ENCODE data around the gene ELFN1.

The ELFN1 gene

DNA sequence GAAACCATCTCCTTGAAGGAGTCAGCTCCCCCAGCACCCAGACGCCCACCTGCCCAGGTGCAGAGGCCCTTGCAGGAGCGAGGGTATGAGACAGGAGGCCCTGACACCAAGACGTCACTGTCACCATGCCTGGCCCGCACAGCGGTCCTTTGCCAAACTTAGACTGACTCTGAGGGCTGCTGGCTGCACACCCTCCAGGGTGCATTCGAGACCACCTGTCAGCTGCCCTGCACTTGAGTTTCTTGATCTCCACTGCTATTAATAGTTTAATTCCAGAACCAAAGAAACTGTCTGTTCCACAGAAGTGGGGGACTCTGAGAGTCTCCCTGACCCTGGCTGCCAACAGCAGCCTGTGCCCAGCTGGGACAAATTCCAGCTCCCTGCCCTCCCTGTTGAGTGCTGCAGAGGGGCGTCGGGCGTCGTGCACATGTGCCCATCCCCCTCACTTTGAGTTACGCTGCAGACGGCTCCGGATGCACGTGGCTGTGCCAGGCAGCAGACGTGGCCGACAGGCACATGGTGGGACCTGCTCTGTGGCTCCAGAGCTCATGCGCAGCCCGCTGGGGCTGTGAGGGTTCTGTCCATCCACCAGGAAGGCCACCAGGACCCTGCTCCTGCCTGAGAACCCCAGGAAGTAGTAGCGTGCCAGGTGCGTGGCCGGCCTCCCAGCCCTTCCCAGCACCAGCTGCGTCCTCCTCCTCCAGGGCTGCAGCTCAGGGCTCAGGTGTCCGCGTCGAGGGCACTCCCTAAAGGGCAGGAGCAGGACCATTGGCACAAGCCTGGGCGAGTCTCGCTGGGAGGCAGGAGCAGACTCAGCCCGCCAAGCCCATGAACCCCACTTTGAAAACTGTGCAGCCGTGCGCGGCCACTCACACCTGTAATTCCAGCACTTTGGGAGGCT lies 24.8 kb downstream of the ELFN1 start:
- no peak for DNase-seq (ENCODE audit: low read depth in 2 of 2)

DNA sequence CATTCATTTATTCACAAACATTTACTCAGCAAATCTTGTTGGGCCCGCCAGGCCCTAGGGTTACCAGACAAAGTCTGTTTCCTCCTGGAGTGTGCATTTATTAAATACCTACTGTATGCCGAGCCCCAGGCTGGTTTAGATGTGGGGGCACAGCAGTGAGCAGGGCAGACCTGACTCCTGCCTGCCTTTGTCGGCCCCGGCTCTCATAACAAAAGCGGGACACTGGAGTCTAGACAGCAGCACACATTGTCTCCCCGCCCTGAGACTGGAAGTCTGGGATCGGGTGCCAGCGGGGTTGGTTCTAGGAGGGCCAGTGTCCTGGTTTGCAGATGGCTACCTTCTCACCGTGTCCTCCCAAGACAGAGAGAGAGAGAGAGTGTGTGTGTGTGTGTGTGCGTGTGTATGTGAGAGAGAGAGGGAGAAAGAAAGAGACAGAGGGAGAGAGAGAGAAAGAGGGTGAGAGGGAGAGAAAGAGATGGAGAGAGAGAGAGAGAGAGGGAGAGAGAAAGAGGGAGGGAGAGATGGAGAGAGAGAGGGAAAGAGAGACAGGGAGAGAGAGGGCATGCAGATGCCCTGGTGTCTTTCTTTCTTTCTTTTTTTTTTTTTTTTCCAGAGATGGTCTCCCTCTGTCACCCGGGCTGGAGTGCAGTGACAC lies 25.9 kb downstream of the ELFN1 start:
- no peak for DNase-seq (ENCODE audit: low read depth in 2 of 2)

GRCh38 chr7:1696671-1697498 lies 26.8 kb downstream of the ELFN1 start:
- no peak for DNase-seq (ENCODE audit: low read depth in 2 of 2)

- DNase-seq (ENCODE audit: low read depth in 2 of 2), result no peak
These were observed 27.5 kb downstream of the ELFN1 start for GRCh38 chr7:1697499-1698125.

GRCh38 chr7:1698201-1698600 lies 28.1 kb downstream of the ELFN1 start:
- DNase-seq (ENCODE audit: low read depth in 2 of 2), result no peak

GRCh38 chr7:1698951-1699350 lies 28.9 kb downstream of the ELFN1 start:
- DNase-seq (ENCODE audit: low read depth in 2 of 2), result no peak

DNA sequence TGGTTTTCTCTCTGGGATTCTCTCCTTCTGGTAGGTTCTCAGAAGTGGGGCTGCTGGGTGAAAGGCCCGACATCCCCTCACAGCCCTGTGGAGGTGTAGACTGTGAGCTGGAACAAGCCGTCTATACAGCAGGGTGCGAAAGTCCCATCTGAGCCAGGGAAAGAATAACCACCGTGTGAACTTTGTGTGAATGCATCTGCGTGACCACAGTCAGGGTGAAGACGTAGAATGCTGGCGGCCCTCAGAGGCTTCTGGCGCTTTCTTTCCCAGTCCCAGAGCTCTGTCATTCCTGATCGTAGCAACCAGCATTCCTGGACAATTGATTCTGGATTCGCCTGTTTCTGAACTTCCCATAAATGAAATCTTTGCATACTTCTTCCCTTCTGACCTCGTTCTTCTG lies 30.0 kb downstream of the ELFN1 start:
- DNase-seq (ENCODE audit: low read depth in 2 of 2), result no peak

GRCh38 chr7:1700536-1701333 lies 30.7 kb downstream of the ELFN1 start:
- DNase-seq (ENCODE audit: low read depth in 2 of 2), result no peak

GRCh38 chr7:1702652-1703051 lies 32.6 kb downstream of the ELFN1 start:
- DNase-seq (ENCODE audit: low read depth in 2 of 2), result no peak

DNA sequence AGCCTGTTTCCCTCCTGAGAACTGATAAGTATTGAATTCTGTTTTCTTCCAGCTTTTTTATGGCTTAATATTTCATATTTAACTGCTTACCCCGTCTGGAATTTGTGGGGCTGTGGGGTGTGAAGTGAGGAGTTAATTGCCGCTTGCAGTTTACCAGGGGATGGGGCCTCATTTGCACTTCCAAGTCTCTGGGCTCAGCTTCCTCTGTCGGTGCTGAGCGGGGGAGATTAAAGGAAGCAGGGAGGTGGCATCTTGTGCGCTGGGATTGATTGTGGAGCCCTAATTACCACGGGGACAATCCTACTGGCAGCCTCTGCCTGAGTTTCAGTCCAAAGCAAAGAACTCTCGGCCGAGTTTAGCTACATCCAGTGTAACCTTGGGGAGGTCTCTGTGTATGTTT lies 33.4 kb downstream of the ELFN1 start:
- DNase-seq (ENCODE audit: low read depth in 2 of 2), result no peak

DNA sequence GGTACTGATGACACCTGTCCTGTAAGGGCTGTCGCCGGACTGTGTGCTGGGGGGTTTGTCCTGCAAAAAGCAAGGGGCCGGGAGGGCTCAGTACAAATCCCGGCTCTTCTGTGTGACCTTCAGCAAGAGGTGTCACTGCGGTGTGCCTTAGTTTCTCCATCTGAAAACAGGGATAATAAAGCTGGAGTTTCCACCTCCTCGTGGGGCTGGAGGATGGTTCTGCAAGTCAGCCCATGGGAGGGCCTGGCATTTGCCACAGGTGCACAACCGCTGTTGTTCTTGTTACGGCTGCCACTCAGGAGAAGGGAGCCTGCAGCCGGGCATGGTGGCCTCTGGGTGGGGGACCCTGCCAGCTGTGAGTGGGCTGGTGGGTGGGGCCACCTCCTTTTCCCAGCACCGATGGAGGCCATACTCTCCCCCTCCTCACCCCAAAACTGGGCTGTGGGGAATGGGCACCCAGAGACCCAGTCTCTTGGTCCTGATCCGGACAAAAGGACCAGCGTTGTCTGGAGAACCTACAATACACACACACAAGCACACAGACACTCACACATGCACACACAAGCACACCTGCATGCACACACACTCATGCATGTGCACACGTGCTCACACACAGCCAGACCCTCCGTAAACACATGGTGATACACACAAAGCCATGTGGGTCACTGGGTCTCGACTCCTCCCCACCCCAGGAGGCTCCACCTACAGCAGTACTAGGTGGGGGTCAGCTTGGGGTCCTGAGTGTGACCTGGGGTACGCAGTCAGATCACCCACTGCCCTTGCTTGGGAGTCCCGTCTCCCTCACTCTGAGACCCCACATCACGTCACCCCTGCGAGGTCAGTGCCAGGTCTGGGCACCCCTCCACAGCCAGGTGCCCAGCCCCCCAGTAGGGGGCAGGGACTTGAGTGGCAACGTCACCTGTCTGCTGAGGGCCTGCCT lies 34.1 kb downstream of the ELFN1 start:
- no peak for DNase-seq (ENCODE audit: low read depth in 2 of 2)

DNA sequence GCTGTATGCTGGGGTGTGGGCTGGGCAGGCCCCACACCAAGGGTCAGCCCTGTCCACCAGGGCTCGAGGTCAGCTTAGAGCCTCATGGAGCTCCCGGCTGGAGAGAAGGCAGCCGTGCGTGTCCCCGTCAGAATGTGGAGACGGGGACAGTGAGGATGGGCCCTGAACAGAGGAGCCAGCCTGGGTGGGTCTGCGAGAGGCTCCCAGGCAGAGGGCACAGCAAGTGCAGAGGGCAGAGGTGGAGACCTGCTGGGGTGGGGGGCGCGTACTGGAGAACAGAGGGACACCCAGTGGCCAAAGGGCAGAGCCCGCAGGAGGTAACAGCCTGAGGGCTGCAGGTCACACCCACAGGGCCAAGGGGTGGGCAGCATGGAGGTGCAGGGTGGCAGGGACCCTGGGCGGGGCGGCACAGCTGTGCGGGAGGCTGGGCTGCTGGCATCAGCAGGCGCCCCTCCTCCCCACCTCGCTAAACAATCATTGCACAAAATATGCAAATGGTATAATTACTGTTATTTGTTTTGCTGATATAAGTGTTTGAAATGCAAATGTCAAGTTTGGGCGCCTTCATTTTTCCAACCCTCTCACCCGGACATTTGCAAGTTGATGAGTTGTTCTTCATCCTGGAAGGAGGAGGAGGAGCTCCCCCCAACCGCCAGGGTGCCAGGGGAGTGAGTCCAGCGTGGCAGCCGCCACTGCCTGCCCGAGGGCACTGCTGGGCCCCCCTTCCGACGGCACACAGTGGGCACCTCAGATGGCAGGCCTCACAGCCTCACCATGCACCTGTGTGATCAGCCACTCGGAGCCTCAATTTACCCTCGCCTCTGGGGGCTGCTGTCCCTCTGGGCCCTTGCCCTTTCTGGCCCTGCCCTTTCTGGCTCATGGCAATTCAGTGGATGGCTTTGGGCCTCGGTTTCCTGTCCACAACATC lies 35.0 kb downstream of the ELFN1 start:
- no peak for DNase-seq (ENCODE audit: low read depth in 2 of 2)

DNA sequence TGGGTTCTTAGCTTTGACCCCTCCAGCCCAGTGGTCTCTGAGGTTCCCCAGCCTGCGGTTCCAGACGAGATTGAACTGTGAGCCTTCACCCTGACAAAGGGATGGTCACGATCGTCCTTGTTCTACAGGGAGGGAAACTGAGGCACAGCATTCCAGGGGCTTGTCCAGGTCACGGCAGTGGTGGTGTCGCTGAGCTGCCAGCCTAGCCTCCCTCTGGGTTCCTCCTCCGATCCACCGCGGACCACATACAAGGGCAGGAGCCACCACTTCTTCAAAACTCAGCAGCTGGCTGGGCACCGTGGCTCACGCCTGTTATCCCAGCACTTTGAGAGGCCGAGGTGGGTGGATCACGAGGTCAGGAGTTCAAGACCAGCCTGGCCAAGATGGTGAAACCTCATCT lies 35.8 kb downstream of the ELFN1 start:
- DNase-seq (ENCODE audit: low read depth in 2 of 2), result no peak

GRCh38 chr7:1706381-1706720 lies 36.3 kb downstream of the ELFN1 start:
- DNase-seq (ENCODE audit: low read depth in 2 of 2), result no peak

DNA sequence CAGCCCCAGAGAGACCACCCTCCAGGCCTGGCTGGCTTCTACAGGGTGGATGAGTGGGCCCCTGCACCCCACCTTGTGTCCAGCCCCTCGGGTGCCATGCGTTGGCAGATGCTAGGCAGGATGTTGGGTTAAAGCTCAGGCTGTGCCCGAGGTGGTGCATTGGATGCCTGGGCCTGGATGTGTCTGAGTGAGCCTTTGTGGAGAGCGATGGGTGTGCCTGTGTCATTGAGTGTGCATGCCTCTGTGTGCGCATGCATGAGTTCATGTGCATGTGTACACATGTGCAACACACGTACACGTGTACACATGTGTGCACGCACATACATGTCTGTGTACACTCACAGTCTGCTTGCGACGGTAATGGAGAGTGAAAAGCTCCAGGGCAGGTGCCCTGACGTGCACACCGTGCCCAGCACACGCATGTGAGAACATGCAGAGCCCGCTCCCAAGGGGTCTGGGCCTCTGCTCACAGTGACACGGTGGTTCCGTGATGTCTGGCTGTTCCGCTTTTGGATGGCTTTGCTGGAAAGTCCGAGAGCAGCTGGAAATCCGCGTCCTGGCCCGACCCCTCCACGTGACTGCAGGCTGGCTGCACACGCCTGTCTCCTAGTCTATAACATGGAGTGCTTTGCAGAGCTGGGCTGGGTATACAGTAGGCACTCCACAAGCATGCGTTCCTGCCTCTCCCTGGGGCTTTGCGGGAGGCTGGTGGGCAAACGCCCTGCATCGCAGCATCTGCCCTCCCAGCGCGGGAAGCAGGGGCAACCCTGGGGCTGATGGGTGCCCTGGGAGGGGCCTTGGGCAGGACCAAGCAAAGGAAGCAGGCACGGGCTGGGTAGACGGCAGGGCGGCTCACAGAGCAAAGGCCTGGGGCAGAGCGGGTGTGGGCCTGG lies 36.9 kb downstream of the ELFN1 start:
- DNase-seq (ENCODE audit: low read depth in 2 of 2), result no peak

- DNase-seq (ENCODE audit: low read depth in 2 of 2), result no peak
These were observed 37.9 kb downstream of the ELFN1 start for GRCh38 chr7:1707756-1708595.
